HEK293T (cell line): ENCODE data around the gene MYH7.

Experiments used
- BHLHE40 ChIP-seq: fragments of 450-650 bp; IDR thresholded peaks from 2 replicates; pipeline ENCODE4 v1.6.1; 2016; ENCODE audit warnings: mild to moderate bottlenecking, moderate library complexity, borderline replicate concordance
- ELF4 ChIP-seq: fragments of 450-650 bp; IDR thresholded peaks from 2 replicates; pipeline ENCODE4 v1.6.1; 2017; ENCODE audit warnings: antibody characterized with exemption
- FOXA1 ChIP-seq: fragments of 450-650 bp; IDR thresholded peaks from 2 replicates; pipeline ENCODE4 v1.6.1; 2016; ENCODE audit warnings: mild to moderate bottlenecking
- FOXK2 ChIP-seq: fragments of 450-650 bp; IDR thresholded peaks from 2 replicates; pipeline ENCODE4 v1.6.1; 2016; ENCODE audit warnings: mild to moderate bottlenecking
- HDGF ChIP-seq: fragments of 450-650 bp; IDR thresholded peaks from 2 replicates; pipeline ENCODE4 v1.6.1; 2017; ENCODE audit warnings: antibody characterized with exemption, borderline replicate concordance
- L3MBTL2 ChIP-seq: fragments of 450-650 bp; conservative IDR thresholded peaks from 2 replicates; pipeline ENCODE4 v1.6.1; 2016; ENCODE audit warnings: mild to moderate bottlenecking
- SP1 ChIP-seq: fragments of 450-650 bp; IDR thresholded peaks from 2 replicates; pipeline ENCODE4 v1.6.1; 2017
- SUZ12 ChIP-seq: fragments of 450-650 bp; IDR thresholded peaks from 2 replicates; pipeline ENCODE4 v1.6.1; 2016; ENCODE audit warnings: mild to moderate bottlenecking
- TARDBP ChIP-seq: fragments of 450-650 bp; IDR thresholded peaks from 2 replicates; pipeline ENCODE4 v1.6.1; 2016
- ZNF384 ChIP-seq: fragments of 450-650 bp; IDR thresholded peaks from 2 replicates; pipeline ENCODE4 v1.6.1; 2016

DNA sequence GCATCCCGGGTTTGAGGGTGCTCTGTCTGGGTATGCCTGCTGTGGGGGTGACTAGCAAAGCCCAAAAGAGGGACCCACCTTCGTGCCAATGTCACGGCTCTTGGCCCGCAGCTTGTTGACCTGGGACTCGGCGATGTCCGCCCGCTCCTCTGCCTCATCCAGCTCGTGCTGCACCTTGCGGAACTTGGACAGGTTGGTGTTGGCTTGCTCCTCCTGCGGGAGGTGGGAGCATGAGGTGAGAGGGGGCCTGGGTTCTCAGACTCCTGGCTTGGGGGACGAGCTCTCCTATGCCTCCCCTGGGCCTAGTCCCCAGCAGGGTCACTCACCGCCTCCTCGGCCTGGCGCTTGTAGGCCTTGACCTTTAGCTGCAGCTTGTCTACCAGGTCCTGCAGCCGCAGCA lies 21.8 kb downstream of the MYH7 start:
- TF ChIP-seq FOXK2 (no peak), BHLHE40 (no peak), ELF4 (no peak), TARDBP (no peak), HDGF (no peak), SP1 (no peak), FOXA1 (no peak), SUZ12 (no peak), L3MBTL2 (no peak), ZNF384 (no peak)
